PFSK-1 (cell line): Measurements from ENCODE around the gene GRK5.

ENCODE experiments used
- SIN3A ChIP-seq: IDR thresholded peaks from 2 replicates; pipeline ENCODE4 v1.6.1; 2012; ENCODE audit warnings: mild to moderate bottlenecking, low read length, moderate library complexity, borderline replicate concordance; ENCODE audit not compliant: insufficient read depth
- TF ChIP-seq, protein P1 (sequence below), 2 experiments: IDR thresholded peaks; 2 replicates each; pipeline versions ENCODE4 v1.6.1 to v1.8.0; 2011 to 2012; ENCODE audit warnings: low read depth in 2 of 2, low read length in 2 of 2, control low read depth in 1 of 2, inconsistent platforms in 1 of 2, mild to moderate bottlenecking in 1 of 2, moderate library complexity in 1 of 2; ENCODE audit not compliant: insufficient read depth in 1 of 2

DNA sequence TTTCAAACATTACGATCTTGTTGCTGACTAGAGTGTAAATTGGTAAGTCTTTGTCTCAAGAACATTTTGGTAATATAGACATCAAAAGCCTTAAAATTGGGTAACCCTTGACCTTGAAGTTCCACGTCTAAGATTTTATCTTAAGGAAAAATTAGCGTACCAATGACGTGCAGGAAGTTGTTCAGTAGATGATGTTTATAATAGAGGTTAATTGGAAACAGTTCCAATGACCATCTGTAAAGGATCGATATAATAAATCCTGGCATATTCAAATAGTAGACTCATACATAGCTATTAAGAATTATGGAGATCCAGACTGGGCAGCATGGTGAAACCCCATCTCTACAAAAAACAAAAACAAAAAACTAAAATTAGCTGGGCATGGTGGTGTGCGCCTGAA is 20.5 kb downstream of the GRK5 start:
- TF ChIP-seq, protein P1, sequence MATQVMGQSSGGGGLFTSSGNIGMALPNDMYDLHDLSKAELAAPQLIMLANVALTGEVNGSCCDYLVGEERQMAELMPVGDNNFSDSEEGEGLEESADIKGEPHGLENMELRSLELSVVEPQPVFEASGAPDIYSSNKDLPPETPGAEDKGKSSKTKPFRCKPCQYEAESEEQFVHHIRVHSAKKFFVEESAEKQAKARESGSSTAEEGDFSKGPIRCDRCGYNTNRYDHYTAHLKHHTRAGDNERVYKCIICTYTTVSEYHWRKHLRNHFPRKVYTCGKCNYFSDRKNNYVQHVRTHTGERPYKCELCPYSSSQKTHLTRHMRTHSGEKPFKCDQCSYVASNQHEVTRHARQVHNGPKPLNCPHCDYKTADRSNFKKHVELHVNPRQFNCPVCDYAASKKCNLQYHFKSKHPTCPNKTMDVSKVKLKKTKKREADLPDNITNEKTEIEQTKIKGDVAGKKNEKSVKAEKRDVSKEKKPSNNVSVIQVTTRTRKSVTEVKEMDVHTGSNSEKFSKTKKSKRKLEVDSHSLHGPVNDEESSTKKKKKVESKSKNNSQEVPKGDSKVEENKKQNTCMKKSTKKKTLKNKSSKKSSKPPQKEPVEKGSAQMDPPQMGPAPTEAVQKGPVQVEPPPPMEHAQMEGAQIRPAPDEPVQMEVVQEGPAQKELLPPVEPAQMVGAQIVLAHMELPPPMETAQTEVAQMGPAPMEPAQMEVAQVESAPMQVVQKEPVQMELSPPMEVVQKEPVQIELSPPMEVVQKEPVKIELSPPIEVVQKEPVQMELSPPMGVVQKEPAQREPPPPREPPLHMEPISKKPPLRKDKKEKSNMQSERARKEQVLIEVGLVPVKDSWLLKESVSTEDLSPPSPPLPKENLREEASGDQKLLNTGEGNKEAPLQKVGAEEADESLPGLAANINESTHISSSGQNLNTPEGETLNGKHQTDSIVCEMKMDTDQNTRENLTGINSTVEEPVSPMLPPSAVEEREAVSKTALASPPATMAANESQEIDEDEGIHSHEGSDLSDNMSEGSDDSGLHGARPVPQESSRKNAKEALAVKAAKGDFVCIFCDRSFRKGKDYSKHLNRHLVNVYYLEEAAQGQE (IDR thresholded peaks at IDR 0.05; ENCODE audit: insufficient read depth in 1 of 2, low read depth in 2 of 2, low read length in 2 of 2) = no peak
- no peak for TF ChIP-seq SIN3A
